NOMO-1 treated with dmso at 0.1 percent for 144 hours (cell line): ENCODE measurements around the gene SDCCAG8.

Source experiments
- DNase-seq: peaks from one replicate; lab custom pipeline; 2025; ENCODE audit not compliant: unreplicated experiment; lab: John Stamatoyannopoulos, UW

SDCCAG8 gene

DNA sequence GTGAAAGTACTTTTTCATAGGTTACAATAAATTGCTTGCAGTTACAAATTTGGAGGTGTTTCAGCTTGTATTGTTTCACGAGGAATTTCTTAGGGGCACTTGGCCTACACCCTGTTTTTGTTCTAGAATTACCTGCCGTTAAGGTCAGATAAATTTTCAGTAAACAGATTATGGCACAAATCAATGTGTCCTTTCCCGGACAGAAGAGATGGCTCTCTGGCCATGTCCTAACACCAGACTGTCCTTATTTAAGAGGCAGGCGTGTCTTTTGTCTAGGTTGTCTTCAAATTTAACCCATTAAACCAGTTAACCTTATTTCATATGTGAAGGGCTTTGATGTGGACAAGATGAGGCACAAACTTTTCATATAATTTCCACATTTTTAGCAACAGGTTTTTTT lies 243.4 kb downstream of the SDCCAG8 start:
- DNase-seq, result no peak

DNA sequence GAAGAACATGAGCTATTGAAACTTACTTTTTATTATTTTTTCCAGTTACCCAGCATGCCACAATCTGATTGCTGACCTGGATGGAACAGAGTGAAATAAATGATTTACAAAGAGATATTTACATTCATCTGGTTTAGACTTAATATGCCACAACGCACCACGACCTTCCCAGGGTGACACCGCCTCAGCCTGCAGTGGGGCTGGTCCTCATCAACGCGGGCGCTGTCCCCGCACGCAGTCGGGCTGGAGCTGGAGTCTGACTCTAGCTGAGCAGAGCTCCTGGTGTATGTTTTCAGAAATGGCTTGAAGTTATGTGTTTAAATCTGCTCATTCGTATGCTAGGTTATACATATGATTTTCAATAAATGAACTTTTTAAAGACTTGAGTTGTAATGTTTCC lies 243.9 kb downstream of the SDCCAG8 start:
- DNase-seq, result no peak

DNA sequence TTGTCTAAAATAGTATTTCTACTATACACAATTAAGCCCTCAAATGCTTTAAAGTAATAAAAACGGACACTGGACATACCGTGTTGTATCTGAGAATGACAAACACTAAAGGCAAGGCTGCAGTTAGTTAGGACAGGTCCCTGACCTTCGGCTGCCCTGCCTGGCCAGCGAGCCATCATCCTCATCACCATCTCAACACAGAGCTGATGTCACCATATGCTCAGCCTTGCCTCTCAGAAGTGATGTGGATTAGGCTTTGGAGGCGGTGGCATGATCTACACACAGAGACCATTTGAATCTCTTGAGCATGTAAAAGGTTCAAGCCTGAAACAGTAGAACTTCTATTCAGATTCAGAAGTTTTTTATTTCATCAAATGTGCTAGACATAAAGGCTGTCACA lies 244.7 kb downstream of the SDCCAG8 start:
- DNase-seq, result no peak

DNA sequence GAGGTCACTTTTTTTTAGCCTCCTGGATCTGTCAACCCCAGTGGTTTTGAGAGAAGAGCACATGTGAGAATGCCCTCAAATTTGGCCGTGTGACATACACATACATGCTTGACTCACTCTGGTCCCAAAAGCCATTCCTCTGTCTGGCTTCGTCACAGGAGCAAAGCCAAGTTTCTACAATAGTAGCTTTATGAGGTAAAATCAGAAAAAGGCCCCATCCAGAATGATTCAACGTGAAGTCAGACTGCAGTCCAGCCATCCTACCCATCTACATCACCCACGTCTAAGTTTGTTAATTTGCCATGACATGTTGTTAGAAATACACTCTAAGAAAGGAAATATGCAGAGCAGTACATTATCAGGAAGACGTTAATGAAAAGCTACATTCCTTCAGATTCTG lies 245.2 kb downstream of the SDCCAG8 start:
- DNase-seq, result no peak

DNA sequence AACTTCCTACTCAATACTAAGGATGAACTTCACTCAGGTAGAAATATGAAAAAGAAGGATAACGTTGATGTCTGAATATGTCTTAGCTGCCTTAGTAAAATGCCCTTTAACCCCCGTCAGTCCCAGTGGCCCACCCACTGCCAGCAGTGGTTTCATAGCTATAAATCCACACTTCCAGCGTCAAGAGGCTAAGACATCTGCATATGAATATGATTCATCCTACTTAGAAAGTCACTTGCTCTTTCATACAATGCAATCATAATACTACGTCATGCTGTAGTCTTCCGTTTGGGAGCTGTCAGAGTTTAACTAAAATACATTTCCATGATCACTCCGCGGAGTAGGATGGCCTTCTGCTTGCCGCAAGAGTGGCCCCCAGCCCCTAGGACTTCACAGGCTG lies 247.3 kb downstream of the SDCCAG8 start:
- no peak for DNase-seq

DNA sequence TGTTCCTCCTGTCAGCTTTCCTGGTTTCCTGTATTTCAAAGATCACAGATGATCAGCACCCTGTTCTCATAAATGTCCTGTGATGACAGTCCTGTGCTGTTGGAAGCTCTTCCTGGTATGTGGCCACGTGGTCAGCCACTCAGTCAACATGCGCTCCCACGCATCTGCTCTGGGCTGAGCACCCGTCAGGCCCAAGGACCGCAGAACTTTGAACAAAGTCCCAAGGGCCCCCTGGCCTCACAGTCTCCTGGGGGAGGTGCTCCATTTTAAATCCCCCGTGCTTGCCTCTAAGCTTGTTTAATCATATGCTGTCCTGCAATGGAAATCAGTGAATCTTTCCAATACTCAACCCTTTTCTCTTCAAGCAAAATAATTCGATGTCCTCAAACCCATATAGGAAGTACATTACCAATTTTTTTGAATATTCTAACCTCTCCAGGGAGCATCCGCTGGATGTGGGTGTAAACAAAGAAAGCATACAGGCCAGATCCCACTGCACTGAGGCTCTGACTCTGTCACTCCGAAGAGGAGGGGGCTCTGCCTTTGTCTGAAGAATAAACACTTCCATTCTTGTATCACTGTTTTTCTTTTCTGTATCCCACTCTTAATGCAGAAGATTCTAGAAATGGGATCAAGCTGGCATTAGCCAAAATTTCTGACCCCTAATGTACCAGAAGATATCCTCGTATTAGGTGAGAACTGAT lies 250.3 kb downstream of the SDCCAG8 start:
- no peak for DNase-seq

DNA sequence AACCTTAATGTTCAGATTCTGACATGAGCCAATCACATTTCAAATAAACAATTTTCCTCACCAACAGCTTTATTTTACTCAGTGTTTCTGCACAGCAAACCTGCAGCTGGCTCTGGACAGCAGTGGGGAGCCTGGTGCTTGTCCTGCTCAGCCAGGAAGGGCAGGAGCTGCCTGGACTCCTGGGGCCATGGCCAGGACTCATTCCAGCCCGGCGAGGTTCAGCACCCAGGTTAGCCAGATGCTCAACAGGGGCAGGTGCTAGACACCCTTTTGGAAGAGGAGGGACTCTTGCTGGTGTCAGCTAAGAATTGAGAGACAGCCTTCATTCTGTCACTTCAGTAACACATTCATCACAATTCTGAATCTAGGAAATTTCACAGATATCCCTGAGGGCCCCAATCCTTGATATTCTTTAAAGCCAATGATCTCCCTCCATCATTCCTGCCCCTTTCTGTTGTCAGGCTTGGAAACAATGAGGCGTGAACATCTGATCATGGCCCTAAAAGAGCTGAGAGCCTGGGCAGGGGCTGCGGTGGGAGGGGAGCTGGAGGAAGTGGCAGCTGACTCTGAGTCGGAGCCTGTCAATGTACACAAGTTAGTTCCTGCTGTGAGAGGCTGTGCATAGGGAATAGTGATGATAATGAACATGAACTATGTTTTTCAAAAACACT lies 251.3 kb downstream of the SDCCAG8 start:
- no peak for DNase-seq

DNA sequence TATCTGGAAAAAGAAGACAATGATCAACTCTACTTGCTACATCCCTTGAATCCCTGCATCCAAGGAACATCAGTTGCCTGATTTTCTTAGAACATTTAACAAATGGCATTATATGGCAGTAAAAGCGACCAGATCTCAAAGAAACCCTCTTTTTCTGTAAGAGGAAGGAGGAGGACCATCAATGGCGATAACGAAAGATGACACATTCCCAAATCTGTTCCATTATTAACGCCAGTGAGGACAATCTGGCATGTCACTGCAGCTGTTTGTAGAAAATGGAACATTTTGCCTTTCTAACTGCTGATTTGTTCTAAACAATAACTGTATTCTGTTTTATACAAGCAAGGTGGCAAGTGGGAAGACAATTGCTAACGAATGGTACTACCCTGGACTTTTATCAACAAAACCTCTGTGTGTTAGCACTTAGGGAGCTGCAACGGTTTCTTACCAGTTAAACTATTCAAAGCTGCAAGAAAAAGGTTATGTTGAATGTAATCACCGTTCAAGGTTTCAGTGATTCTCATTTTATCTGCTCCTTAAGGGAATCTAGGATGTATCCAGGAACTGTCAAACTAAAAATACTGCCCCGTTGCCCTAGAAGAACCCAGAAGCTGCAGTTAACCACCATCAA lies 251.9 kb downstream of the SDCCAG8 start:
- no peak for DNase-seq

DNA sequence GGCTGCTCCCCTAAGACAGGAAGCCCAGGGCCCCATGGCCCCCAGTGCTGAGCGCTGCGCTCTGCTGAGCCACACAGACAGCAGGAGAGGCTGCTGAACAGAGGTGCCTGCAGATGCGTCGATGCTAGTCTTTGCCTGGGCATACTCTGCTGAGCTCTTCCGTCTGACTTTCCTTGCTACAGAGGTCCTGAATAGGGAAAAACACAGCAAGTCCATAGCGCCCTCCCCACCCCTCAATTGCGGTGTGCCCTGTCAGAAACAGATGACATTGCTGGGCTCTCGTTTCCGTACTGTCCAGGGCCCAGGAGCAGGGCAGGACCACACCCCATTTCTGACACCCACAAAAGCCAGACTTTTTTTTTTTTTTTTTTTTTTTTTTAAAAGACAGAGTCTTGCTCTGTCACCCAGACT lies 252.5 kb downstream of the SDCCAG8 start:
- DNase-seq, result no peak

DNA sequence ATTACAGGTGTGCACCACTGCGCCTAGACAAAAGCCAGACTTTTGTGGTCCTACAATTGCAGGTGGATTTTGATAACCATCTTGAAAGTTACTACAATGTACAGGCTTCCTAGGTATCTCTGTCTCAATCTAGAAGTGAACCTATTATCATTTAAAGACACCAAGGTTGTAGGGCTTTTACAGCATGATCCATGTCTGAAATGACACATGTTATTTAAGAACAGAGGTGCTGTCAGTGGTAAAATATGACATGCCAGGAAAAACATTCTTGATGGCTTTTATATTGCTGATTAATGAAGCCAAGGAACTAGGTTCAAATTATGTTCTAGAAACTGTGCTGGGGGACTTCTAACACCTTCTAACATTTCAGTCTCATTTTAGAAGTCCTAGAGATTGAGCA lies 253.1 kb downstream of the SDCCAG8 start:
- no peak for DNase-seq

DNA sequence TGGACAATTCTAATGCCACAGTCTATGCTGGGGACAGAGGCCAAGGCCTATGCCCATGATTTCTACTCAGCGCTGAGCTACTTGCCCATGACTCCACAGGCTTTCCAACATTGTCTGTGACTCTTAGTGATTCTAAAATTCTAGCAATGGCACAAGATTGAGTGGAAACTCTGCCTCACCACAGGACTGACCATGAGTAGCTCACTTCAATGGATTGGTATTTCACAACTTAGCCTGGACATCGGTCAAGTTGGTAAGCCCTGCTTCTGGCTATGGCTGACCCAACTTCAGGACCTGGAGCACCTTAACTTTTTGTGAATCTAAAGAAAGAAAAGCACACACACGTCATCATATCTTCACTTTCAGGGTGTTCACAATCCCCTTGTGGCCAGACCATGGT lies 255.1 kb downstream of the SDCCAG8 start:
- no peak for DNase-seq

DNA sequence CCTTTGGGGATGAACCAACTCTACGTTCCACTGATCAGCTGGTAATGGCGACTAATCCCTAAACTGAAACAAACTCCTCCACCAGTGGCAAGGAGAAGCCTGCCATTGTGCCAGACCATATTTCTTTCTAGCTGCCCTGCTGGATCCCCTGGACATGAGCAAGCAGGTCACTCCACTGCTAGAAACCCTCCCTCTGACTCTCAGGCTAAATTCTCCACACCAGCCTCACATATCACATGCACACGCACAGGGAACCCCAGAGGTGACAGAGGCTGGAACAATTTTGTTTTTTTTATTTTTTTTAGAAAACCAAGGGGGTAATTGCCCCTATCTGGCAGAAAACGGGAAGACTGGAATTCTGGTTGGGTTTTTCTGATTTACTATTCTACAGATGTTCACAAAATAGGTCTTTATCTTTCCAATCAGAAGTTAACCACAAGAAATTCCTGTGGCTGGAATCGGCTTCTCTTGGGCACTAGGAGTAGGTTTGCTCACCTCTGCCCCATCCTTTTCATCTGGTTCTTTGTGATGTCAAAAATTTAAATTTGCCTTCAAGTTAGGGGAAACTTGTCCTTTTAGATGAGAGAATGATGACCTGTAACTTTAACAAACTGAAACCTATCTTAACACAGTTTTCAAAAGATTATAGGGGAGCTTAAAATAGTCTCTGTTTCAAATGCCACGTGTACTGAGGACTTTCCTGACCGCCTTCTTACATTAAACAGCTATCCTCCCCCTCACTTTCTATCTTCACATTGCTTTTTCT lies 258.1 kb downstream of the SDCCAG8 start:
- no peak for DNase-seq

DNA sequence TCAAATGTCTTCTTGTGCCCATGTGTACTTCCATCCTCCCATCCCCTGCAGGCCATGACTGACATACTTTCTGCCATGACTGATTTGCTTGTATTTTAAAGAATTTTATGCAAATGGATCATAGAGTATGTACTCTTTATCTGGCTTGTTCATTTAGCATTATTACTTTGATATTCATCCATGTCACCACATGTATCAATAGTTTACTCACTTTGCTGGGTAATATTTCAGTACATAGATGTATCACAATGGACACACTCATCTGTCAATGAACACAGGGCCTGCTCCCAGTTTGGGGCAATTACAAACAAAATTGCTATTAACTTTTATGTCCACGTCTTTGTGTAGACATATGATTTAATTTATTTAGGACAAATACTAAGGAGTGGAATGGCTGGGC lies 259.1 kb downstream of the SDCCAG8 start:
- DNase-seq, result no peak

DNA sequence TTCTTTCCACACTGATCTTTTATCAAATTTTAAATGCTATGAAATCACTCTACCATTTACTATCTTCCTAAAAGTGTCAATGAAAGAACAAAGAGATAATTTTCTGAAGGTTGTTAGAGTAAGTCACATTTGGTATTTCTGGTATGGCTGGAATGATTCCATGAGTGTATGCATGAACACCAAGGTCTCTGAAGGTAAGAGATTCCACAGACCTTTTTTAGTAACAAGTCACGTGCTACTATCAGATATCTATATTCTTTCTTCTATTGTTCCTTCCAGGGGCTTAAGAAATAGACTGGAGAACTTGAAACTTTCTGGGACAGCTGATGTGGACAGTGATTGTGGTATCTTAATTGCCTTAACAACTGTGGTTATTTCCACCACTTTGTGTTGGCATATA lies 265.0 kb downstream of the SDCCAG8 start:
- no peak for DNase-seq

DNA sequence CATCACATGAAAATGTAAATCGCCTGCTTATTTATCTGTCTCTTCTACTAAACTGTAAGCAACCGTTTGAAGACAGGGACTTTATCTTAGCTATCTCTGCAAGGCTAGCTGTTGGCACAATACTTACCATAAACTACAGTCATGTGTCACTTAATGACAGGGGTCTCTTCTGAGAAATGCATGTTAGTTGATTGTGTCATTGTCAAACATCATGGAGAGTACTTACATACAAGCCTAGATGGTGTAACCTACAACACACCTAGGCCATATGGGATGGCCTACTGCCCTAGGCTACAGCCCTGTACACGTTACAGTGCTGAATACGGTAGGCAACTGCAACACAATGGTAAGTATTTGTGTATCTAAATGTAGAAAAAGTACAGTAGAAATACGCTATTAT lies 267.9 kb downstream of the SDCCAG8 start:
- DNase-seq, result no peak

DNA sequence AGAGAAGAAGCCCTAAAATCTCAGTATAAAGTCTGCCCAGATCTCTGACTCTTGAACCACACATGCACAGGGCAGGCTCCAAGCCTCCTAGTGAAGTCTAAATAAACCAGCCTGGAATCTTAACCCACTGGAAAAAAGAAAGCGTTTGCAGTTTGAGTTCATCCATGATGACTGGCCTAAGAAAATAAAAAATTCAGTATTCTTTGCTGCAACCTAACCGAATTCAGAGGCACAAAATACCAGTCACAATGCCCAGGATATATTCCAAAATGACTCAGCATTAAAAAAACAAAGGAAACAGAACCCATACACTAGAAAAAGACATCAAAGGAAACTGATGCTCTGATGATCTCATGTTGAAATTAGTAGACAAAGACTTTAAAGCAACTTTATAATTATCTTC lies 269.2 kb downstream of the SDCCAG8 start:
- no peak for DNase-seq

DNA sequence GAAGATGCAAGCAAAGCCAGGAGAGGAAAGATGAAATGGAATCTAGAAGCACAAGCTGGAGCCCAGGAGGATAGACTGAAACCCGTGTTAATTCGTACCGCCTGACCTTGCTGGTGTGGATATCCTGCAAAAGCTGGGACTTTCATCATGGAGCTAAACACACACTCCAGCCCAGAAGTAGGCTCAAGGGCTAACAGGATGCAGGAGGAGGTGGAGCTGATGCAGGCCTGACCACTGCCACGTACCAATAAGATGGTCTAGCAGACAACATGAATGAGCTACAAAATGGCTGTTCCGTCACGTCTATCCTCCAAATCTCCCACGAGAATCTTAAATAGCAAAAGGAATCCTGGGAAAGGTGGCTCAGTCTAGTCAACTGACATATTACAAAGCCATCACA lies 270.3 kb downstream of the SDCCAG8 start:
- DNase-seq, result no peak

DNA sequence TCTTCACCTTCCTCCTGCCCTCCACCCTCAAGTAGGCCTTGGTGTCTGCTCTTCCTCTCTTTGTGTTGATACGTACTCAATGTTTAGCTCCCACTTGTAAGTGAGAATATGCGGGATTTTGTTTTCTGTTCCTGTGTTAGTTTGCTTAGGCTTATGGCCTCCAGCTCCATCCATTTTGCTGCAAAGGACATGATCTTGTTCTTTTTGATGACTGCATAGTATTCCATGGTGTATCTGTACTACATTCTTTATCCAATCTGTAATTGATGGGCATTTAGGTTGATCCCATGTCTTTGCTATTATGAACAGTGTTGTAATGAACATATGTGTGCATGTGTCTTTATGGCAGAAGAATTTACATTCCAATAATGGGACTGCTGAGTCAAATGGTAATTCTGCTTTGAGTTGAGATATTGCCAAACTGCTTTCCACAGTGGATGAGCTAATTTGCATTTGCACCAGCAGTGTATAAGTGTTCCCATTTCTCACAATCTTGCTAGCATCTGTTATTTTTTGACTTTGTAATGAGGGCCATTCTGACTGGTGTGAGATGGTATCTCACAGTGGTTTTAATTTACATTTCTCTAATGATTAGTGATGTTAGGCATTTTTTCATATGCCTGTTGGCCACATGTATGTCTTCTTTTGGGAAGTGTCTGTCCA lies 272.7 kb downstream of the SDCCAG8 start:
- DNase-seq, result no peak

DNA sequence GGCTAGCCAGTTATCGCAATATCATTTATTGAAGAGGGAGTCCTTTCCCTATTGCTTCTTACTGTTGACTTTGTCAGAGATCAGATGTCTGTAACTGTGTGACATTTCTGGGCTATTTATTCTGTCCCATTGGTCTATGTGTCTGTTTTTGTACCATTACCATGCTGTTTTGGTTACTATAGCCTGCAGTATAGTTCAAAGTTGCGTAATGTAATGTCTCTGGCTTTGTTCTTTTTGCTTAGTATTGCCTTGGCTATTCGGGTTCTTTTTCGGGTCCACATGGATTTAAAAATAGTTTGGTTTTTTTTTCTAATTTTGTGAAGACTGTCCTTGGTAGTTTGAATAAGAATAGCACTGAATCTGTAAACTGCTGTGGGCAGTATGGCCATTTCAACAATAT lies 273.7 kb downstream of the SDCCAG8 start:
- DNase-seq, result no peak

DNA sequence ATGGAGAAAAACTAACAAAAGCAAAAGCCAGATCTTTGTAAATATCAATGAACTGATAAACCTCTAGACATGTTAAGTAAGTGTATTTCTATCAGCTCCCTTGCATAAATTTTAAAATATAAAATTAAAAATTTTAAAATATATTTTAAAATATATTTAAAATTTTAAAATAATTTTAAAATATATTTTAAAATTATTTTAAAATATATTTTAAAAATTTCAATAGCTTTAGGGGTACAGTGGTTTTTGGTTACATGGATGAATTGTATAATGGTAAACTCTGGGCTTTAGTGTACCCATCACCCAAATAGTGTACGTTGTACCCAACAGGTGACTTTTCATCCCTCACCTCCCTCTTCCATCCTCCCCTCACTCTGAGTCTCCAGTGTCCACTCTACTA lies 279.2 kb downstream of the SDCCAG8 start:
- DNase-seq, result no peak

DNA sequence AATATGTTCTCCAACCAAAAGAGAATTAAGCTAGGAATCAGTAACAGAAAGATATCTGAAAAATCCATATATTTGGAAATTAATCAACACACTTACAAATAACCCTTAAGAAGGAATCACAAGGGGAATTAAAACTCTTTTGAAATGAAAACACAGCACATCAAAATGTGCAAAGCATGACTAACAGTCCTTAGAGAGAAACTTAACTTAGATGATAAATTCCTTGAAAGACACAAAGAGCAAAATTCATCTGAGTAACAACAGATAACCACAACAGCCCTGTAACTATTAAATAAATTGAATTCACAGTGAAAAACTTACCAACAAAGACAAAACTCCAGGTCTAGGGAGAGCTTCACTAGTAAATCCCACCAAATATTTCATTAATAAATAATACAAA lies 283.8 kb downstream of the SDCCAG8 start:
- no peak for DNase-seq
